Peyer's patch (tissue), 4 donors: Measurements from ENCODE around the gene FEM1A. TPM values are rescaled to one million over a fixed set of nuclear protein-coding genes. Genes with fewer than 3 reads are reported as not detected.

Experiments used
- DNase-seq, 3 donors: peaks; one replicate each; pipeline ENCODE4 v3.0.0-alpha.2; 2017 to 2019
- H3K27ac ChIP-seq, 4 donors: fragments of 200-600 bp; sonication (generic); one replicate each; pipeline ENCODE4 v1.5.1; 2016 to 2019
- H3K27me3 ChIP-seq, 2 donors: fragments of 200-600 bp; sonication (generic); one replicate each; pipeline ENCODE4 v1.5.1; 2019
- H3K36me3 ChIP-seq, 3 donors: fragments of 200-600 bp; sonication (generic); one replicate each; pipeline ENCODE4 v1.5.1; 2016 to 2019
- H3K4me1 ChIP-seq, 4 donors: fragments of 200-600 bp; sonication (generic); one replicate each; pipeline ENCODE4 v1.5.1; 2016 to 2019
- H3K4me3 ChIP-seq, 4 donors: fragments of 200-600 bp; sonication (generic); 1 replicate in 3 of 4; 2 replicates in 1 of 4; pipeline ENCODE4 v1.5.1; 2016 to 2019; ENCODE audit warnings: mild to moderate bottlenecking in 1 of 4
- H3K9me3 ChIP-seq, 4 donors: fragments of 200-600 bp; sonication (generic); one replicate each; pipeline ENCODE4 v1.5.1; 2016 to 2019; ENCODE audit warnings: mild to moderate bottlenecking in 1 of 4
- CTCF ChIP-seq, 6 experiments: fragments of 450-650 bp in 4 of 6; fragments of 200-600 bp in 2 of 6; sonication (generic) in 1 of 6; IDR thresholded peaks; one replicate each; pipeline ENCODE4 v1.5.1; 2017 to 2019; ENCODE audit warnings: antibody characterized with exemption in 6 of 6, mild to moderate bottlenecking in 3 of 6, moderate library complexity in 1 of 6
- POLR2A ChIP-seq, 2 donors: fragments of 450-650 bp; IDR thresholded peaks; one replicate each; pipeline ENCODE4 v1.5.1; 2017; ENCODE audit warnings: antibody characterized with exemption in 2 of 2, mild to moderate bottlenecking in 2 of 2, moderate library complexity in 2 of 2
- total RNA-seq, 4 donors: library from RNA; depleted of rRNA; stranded (reverse); fragments of >200 nt; gene quantifications; one replicate each; pipeline ENCODE4 v1.1.0, GENCODE V29; 2016

The FEM1A gene
- total RNA-seq, 4 donors from 2014 or later = 12.8 to 14.9 (median 14.0) TPM

- H3K27ac ChIP-seq = no peak overlapping the region
- H3K36me3 ChIP-seq = peaks cover 0 to 28% (median 0%) of the 10 kb centered on the region in 3 donors
- DNase-seq = no peak
- no peaks in the 10 kb centered on the region for H3K9me3 ChIP-seq
- TF ChIP-seq CTCF (IDR thresholded peaks at IDR 0.05) (no peak), POLR2A (IDR thresholded peaks at IDR 0.05) (no peak)
- peaks cover 0 to 11% (median 2%) of the 10 kb centered on the region in 4 donors for H3K4me1 ChIP-seq
- no peaks in the 10 kb centered on the region for H3K27me3 ChIP-seq
- peak overlapping the region in 1 of 4 donors; percentile 21 for H3K4me3 ChIP-seq
Observed at GRCh38 chr19:4814625-4815425, 23.3 kb downstream of the FEM1A start.

- TF ChIP-seq CTCF (IDR thresholded peaks at IDR 0.05) = no peak
- peak in 1 of 2 donors; percentile 9 for TF ChIP-seq POLR2A (IDR thresholded peaks at IDR 0.05)
- peak; percentile 83 to 94 (median 85) for DNase-seq
- peak overlapping the region in 3 of 4 donors; percentile 21 to 32 (median 25) for H3K4me3 ChIP-seq
- H3K4me1 ChIP-seq = peaks cover 0 to 11% (median 2%) of the 10 kb centered on the region in 4 donors
- peak overlapping the region in 2 of 4 donors; percentile 1 to 44 for H3K27ac ChIP-seq
- H3K9me3 ChIP-seq = no peaks in the 10 kb centered on the region
- no peaks in the 10 kb centered on the region for H3K27me3 ChIP-seq
- H3K36me3 ChIP-seq = peaks cover 0 to 28% (median 0%) of the 10 kb centered on the region in 3 donors
Observed at GRCh38 chr19:4815426-4816201, 24.1 kb downstream of the FEM1A start.

DNA sequence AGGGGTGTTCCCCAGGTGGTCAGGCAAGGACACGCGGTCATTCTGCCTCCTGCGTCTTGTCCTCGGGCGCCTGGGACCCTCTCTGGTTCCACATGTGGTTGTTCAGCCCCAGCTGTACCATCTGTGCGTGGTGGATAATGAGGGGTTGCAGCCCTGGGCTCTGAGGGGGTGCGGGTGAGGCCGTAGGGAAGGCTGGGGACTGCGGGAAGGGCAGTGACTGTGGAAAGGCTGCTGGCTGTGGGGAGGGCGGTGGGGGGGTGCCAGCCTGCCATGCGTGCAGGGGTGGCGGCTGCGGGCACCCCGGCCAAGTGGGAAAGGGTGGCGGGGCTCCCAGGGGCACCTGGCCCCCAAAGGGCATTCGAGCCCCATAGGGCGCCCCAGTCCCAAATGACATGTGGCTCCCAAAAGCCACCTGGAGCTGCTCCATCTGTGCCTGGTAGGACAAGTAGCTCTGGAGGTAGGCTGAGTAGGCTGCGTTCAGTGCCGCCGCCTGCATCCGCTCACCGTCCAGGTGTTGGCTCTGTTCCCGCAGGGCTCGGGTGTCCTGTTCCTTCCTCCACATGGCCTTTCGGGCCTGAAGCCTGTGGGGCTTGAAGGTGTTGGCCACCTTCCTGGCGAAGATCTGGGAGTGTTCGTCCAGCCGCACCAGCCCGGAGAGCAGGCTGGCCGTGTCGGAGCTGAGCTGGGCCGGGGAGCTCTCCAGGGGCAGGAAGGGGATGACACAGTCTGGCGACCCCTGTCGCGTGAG is 24.8 kb downstream of the FEM1A start:
- DNase-seq = no peak
- Histone ChIP-seq H3K36me3 (peaks cover 0 to 28% (median 0%) of the 10 kb centered on the region in 3 donors), H3K4me3 (peak overlapping the region in 1 of 4 donors; percentile 21), H3K4me1 (peaks cover 0 to 11% (median 2%) of the 10 kb centered on the region in 4 donors), H3K27ac (peak overlapping the region in 2 of 4 donors; percentile 1 to 44), H3K9me3 (no peaks in the 10 kb centered on the region), H3K27me3 (no peaks in the 10 kb centered on the region)
- no peak for TF ChIP-seq CTCF (IDR thresholded peaks at IDR 0.05)

GRCh38 chr19:4816950-4817278 is 25.4 kb downstream of the FEM1A start:
- Histone ChIP-seq H3K9me3 (no peaks in the 10 kb centered on the region), H3K4me3 (no peak overlapping the region), H3K27me3 (no peaks in the 10 kb centered on the region), H3K36me3 (peaks cover 0 to 28% (median 0%) of the 10 kb centered on the region in 3 donors), H3K27ac (no peak overlapping the region), H3K4me1 (peaks cover 0 to 11% (median 2%) of the 10 kb centered on the region in 4 donors)
- TF ChIP-seq CTCF (IDR thresholded peaks at IDR 0.05) (no peak), POLR2A (IDR thresholded peaks at IDR 0.05) (no peak)
- DNase-seq = no peak
